ENCODE data around the gene HADHA.

HADHA gene

DNA sequence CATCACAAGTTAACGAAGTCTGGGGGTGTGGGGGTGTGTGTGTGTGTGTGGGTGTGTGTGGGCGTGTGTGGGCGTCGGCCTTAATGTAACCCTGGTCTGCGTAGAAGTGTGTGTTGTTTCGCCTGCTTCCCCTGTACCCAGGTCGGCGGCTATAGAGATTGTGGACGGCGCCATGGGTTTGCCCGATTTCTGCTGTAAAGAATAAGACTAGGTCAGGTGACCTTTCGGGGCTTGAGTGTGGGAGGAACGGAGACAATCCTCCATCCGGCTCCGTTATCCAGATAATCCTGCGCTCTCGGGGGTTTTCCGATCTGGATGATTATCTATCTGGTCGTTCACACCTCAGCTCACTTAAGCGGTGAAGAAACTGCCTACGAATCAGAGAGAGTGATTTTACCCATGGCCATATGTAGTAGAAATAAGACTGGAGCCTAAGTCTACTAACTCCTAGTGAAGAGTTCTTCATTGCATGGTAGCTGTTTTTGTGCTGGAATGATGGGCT, 850 bp upstream of the HADHA start:
- DNase-seq (ENCODE audit: low read depth): peak; percentile 35

- no peak for DNase-seq (ENCODE audit: low read depth)
Observed at GRCh38 chr2:26243470-26244308, 743 bp downstream of the HADHA start.

DNA sequence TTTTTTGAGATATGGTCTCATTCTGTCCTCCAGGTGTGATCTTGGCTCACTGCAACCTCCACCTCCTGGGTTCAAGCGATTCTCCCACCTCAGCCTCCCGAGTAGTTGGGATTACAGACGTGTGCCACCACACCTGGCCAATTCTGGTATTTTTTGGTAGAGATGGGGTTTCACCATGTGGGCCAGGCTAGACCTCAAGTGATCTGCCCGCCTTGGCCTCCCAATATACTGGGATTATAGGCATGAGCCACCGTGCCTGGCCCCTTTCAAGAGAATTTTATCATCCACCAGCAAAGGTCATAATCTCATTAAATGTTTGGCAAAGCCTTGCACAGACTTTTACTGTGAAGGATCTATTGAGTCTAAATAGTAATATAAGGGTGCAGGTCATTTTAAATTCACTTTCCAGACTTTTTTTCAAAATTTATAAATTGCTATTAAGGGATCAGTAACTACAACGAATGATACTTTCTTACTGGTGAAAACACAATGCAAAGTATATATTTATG, 2.5 kb downstream of the HADHA start:
- no peak for DNase-seq (ENCODE audit: low read depth)

DNA sequence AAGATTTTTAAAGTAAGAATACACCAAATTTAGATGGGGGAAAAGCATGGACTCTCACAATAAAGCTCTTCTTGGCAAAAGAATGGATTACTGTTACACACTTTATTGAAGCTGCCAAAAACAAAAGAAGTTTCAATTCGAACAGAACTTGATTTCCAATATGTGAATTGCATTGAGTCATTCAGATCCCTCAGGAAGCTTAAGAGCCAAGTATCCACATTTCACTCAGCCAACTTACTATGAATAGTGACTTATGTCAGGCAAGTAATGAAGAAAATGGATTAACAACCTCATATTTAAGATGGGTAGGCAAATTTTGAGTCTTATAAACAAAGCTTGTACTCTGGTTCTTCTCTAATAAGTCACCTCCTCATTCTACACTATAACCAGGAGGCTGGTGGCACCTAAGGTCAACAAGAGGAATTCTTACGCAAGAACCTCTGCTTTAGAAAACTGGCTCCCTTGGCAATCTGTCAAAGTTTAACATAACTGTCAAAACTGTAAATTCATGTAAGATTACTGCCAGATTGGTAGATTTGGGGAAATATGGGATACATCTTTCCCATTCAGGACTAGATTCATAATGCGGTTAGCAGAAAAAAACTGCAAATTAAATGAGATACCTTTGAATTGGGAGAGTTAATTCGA, 6.0 kb downstream of the HADHA start:
- no peak for DNase-seq (ENCODE audit: low read depth)

- DNase-seq (ENCODE audit: low read depth): no peak
Observed at GRCh38 chr2:26237868-26238267, 6.6 kb downstream of the HADHA start.

DNA sequence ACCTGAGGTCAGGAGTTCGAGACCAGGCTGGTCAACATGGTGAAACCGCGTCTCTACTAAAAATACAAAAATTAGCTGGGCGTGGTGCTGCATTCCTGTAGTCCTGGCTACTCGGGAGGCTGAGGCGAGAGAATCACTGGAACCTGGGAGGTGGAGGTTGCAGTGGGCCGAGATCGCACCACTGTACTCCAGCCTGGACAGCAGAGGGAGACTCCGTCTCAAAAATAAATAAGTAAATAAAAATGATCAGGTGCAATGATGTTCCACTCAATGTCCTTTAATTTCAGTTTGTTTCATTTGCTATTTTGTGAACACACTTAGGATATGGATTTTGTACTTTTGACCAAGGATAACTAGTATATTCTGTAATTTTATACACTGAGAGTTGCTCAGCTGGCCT, 9.3 kb downstream of the HADHA start:
- DNase-seq (ENCODE audit: low read depth): no peak

DNA sequence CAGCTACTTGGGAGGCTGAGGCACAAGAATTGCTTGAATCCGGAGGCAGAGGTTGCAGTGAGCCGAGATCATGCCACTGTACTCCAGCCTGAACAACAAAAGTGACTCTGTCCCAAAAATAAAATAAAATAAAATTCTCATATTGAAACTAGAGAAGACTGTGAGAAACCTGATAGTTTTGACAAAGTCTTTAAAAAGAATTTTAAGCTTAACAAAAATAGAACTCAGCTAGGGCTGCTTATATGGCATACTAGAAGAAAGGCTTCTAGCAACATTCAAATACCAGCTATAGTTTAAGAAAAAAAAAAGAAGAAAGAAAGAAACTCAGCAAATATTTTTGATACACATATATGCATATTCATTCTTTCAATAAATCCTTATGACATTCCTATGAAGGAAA, 13.6 kb downstream of the HADHA start:
- no peak for DNase-seq (ENCODE audit: low read depth)

DNA sequence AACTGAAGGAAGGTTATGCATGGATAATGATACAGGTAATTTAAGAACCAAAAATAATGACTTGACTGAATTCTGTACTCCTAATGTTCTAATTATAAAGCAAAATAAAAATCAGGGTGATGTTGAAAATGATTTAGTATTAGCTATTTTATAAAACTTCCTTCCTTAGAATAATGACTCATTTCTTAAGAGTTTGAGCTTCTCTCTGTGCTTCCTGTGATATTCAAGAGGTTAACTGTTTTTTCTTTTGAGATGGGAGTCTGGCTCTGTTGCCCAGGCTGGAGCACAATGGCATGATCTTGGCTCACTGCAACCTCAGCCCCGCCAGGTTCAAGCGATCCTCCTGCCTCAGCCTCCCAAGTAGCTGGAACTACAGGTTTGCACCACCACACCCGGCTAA, 14.8 kb downstream of the HADHA start:
- DNase-seq (ENCODE audit: low read depth): no peak

- DNase-seq (ENCODE audit: low read depth): no peak
Observed at GRCh38 chr2:26224095-26224494, 20.3 kb downstream of the HADHA start.

GRCh38 chr2:26223018-26223417, 21.4 kb downstream of the HADHA start:
- no peak for DNase-seq (ENCODE audit: low read depth)

DNA sequence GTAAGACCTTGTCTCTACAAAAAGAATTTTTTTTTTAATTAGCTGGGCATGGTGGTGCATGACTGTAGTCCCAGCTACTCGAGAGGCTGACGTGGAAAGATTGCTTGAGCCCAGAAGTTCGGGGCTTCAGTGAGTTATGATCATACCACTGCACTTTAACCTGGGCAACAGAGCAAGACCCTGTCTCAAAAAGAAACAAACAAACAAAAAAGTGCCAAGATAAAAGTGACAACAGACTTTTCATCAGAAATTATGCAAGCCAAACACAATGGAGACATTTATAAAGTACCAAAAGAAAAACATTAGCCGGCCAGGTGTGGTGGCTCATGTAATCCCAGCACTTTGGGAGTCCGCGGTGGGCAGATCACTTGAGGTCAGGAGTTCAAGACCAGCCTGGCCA, 26.7 kb downstream of the HADHA start:
- DNase-seq (ENCODE audit: low read depth): no peak

GRCh38 chr2:26216587-26216986, 27.8 kb downstream of the HADHA start:
- DNase-seq (ENCODE audit: low read depth): no peak

GRCh38 chr2:26215833-26216232, 28.6 kb downstream of the HADHA start:
- DNase-seq (ENCODE audit: low read depth): no peak

DNA sequence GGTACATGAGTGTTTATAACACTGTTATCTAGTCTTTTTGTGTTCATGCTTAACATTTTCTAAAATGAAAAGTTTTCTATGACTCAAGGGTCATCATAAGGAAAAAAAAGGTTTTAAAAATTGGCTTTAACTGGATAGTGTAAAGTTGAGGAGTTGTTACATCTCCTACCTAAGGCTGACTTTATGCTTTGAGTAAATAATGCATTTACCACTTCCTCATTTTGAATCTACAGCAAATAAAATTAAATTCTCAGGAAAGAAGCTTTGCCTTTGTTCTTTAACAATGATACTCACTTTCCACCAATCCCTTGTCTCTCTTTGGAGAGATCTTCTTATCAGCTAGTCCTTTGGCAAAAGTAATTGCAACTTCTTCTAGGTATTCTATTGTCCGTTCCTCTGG, 29.7 kb downstream of the HADHA start:
- DNase-seq (ENCODE audit: low read depth): no peak

DNA sequence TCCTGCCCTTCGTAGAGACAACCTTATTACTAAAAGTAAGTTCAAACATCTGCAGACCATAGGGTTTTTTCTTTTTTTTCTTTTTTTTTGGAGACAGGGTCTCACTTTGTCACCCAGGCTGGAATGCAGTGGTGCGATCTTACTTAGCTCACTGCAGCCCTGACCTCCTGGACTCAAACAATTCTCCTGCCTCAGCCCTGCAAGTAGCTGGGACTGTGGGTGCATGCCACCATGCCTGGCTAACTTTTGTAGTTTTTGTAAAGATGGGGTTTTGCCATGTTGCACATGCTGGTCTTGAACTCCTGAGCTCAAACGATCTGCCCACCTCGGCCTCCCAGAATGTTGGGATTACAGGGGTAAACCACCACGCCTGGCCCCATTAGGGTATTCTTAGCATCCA, 32.4 kb downstream of the HADHA start:
- no peak for DNase-seq (ENCODE audit: low read depth)

DNA sequence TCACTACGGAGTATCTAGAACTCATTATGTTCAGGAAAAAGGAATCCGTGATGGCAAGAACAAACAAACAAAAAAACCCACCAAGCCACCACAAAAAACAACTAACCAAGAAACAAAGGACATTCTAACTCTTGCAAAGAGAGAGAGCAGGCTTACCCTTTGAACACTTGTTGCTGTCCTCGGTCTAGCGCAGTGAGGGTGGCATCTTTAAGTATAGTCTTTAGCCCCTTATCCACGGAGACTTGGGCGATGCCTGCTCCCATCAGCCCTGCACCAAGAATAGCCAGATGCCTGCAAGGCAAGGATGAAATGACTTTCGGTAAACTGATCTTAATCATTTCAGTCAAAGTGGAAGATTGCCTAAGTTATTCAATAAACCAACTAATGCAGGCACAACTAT, 40.5 kb downstream of the HADHA start:
- no peak for DNase-seq (ENCODE audit: low read depth)

DNA sequence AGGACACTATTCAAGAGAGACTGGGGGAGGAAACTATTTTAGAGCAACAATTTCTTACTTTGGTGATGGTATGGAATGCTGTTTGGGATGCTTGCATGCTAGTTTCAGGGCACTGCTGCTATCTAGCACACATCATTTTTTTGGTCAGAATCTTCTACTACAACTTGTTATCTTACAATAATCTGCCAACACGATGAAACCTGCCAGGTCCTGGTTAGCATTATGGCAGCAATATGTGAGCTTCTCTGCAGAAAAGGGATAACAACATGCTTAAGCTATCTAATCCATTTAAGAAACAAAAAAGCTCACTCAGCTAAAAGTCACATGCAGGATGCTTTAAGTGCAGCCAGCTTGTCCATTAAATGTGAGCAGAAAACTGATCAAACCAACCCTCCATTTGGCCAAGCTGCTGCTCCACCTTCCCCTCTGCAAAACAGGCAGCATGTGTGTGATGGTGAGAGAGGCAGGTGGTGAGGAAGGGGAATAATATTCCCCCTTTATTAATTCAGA, 41.4 kb downstream of the HADHA start:
- no peak for DNase-seq (ENCODE audit: low read depth)

DNA sequence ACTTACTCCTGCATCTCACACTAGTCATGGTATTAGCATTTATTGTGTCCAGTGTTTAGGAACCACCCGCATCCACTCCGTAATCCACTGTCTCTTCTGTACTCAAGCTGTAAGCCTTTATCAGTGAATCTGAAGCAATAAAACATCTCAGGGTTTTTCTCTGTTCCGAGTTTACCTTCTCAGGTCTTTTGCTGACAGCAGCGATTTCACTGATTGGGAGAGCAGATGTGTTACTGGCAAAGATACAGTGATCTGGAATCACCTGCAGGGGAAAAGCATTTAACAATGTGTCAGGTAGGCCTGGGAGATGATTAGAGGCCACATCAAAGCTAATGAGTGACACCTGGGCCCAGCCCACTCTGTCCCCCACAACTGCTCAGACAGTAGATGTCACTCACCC, 46.9 kb downstream of the HADHA start:
- no peak for DNase-seq (ENCODE audit: low read depth)

- no peak for DNase-seq (ENCODE audit: low read depth)
Observed at GRCh38 chr2:26196683-26197418, 47.6 kb downstream of the HADHA start.

GRCh38 chr2:26195040-26195984, 49.1 kb downstream of the HADHA start:
- no peak for DNase-seq (ENCODE audit: low read depth)

DNA sequence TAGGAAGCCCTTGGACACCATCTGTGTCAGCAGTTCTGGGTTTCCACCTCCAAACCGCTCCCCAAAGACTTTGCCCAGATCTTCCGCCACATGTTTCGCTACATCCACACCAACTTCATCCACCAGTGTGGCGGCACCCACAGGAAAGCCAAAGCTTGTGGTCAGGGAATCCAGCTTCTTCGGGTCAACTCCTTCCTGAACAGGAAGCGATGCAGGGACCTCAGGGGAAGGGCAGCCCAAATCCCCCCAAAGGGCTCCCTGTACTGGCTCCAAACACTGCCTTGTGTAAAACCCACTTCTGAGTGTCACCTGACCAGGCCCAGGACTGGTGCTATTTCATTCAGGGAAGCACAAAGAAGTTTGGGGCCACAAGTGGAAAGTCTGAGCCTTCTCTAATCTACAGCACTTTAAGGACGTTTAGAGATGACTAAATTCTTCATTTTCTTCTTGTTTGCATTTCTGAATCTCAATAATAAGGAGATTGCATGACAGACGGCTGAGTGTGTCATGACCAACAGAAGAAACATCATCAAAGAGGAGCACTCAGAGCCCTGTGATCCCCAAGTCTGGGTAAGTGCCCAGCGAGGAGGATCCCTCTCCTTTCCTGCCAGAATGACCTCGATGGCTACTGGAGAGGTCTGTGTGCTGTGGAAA, 50.7 kb downstream of the HADHA start:
- no peak for DNase-seq (ENCODE audit: low read depth)

Measured in stimulated activated CD8-positive, alpha-beta memory T cell treated with anti-CD3 and anti-CD28 coated beads, Interleukin-15, amount 100 ng/mL, for 24 hours (primary cell).